H1 (cell line): Measurements from ENCODE around the gene GGT6. TPM values are rescaled to one million over a fixed set of nuclear protein-coding genes. Genes with fewer than 3 reads are reported as not detected.

Experiments
- CTCF ChIA-PET: fragments of 300-600 bp; sonication (Branson Sonifier 250); formaldehyde crosslinking; loops from one replicate; lab custom pipeline; 2021; ENCODE audit not compliant: partially characterized antibody; lab: Charles Lee
- POLR2A ChIA-PET: fragments of 300-600 bp; sonication (Branson Sonifier 250); formaldehyde crosslinking; loops from one replicate; lab custom pipeline; 2021; ENCODE audit warnings: inconsistent platforms; ENCODE audit not compliant: partially characterized antibody; lab: Charles Lee
- DNase-seq, 2 experiments: peaks; one replicate each; pipeline versions ENCODE4 v3.0.0 to v3.0.0-alpha.2; 2010 to 2022; ENCODE audit warnings: low spot score in 2 of 2, low read depth in 1 of 2, mixed read lengths in 1 of 2
- FAIRE-seq: peaks from 2 replicates; lab custom pipeline; 2011; peaks lifted over from hg19 to GRCh38; lab: Jason Lieb, UNC
- H2AFZ ChIP-seq: 2 replicates; pipeline ENCODE4 v1.8.1; 2012; ENCODE audit warnings: low read length, inconsistent platforms
- H2AK5ac ChIP-seq: 2 replicates; pipeline ENCODE4 v1.6.1; 2013; ENCODE audit warnings: low read depth, low read length
- H2BK120ac ChIP-seq: replicated peaks from 2 replicates; pipeline ENCODE3; 2013; ENCODE audit warnings: low read depth, low read length, inconsistent platforms
- H2BK12ac ChIP-seq: 2 replicates; pipeline ENCODE4 v1.6.1; 2013; ENCODE audit warnings: low read depth, low read length
- H2BK15ac ChIP-seq: 2 replicates; pipeline ENCODE4 v1.6.1; 2013; ENCODE audit warnings: low read length
- H2BK20ac ChIP-seq: 2 replicates; pipeline ENCODE4 v1.6.1; 2013; ENCODE audit warnings: low read length
- H2BK5ac ChIP-seq: 2 replicates; pipeline ENCODE4 v1.6.1; 2013; ENCODE audit warnings: low read depth, low read length
- H3K14ac ChIP-seq: 2 replicates; pipeline ENCODE4 v1.6.1; 2013; ENCODE audit warnings: inconsistent platforms; ENCODE audit not compliant: insufficient read length
- H3K18ac ChIP-seq: 2 replicates; pipeline ENCODE4 v1.6.1; 2013; ENCODE audit warnings: low read length; ENCODE audit errors: extremely low read depth
- H3K23ac ChIP-seq: 2 replicates; pipeline ENCODE4 v1.6.1; 2013; ENCODE audit warnings: inconsistent platforms; ENCODE audit not compliant: insufficient read length
- H3K23me2 ChIP-seq: 2 replicates; pipeline ENCODE4 v1.6.1; 2013; ENCODE audit warnings: low read depth, low read length
- H3K27ac ChIP-seq: 2 replicates; pipeline ENCODE4 v1.6.1; 2011; ENCODE audit warnings: low read depth, low read length, inconsistent platforms
- H3K27me3 ChIP-seq, 4 experiments: replicated peaks in 1 of 4; 1 replicate in 1 of 4; 2 replicates in 3 of 4; pipeline versions ENCODE4 v1.6.1 to v1.8.1; 2011 to 2013; ENCODE audit warnings: low read length in 3 of 4, mild to moderate bottlenecking in 3 of 4, inconsistent platforms in 2 of 4, mixed read lengths in 2 of 4, moderate library complexity in 1 of 4; ENCODE audit not compliant: control insufficient read depth in 3 of 4, insufficient read depth in 3 of 4; ENCODE audit errors: extremely low read depth in 1 of 4
- H3K36me3 ChIP-seq, 4 experiments: 2 replicates each; pipeline versions ENCODE4 v1.6.1 to v1.8.1; 2011 to 2013; ENCODE audit warnings: mild to moderate bottlenecking in 4 of 4, low read length in 3 of 4, moderate library complexity in 2 of 4, control low read depth in 1 of 4, inconsistent platforms in 1 of 4; ENCODE audit not compliant: insufficient read depth in 4 of 4, control insufficient read depth in 2 of 4
- H3K4ac ChIP-seq: replicated peaks from 2 replicates; pipeline ENCODE3; 2013; ENCODE audit warnings: low read length, low read depth, mixed read lengths, inconsistent platforms; ENCODE audit not compliant: insufficient read length
- H3K4me1 ChIP-seq, 4 experiments: replicated peaks in 1 of 4; 1 replicate in 1 of 4; 2 replicates in 3 of 4; pipeline versions ENCODE4 v1.6.1 to v1.8.1; 2011 to 2013; ENCODE audit warnings: low read length in 3 of 4, inconsistent platforms in 2 of 4, mixed read lengths in 1 of 4; ENCODE audit not compliant: insufficient read depth in 4 of 4, control insufficient read depth in 3 of 4
- H3K4me2 ChIP-seq, 2 experiments: 2 replicates each; pipeline versions ENCODE4 v1.6.1 to v1.8.1; 2011 to 2013; ENCODE audit warnings: low read depth in 2 of 2, low read length in 2 of 2, control low read depth in 1 of 2, inconsistent platforms in 1 of 2, mild to moderate bottlenecking in 1 of 2; ENCODE audit not compliant: insufficient read depth in 1 of 2
- H3K4me3 ChIP-seq, 4 experiments: fragments of 200-600, 300-600 bp in 1 of 4; sonication (generic), shearing (Covaris generic), sonication (Bioruptor Twin) in 1 of 4; 2 replicates each; pipeline versions ENCODE4 v1.5.1 to v1.8.1; 2011 to 2016; ENCODE audit warnings: low read length in 4 of 4, low read depth in 3 of 4, control low read depth in 2 of 4, inconsistent platforms in 2 of 4, mild to moderate bottlenecking in 2 of 4, mixed read lengths in 1 of 4, moderate library complexity in 1 of 4; ENCODE audit not compliant: insufficient read depth in 2 of 4; ENCODE audit errors: extremely low read depth in 1 of 4
- H3K56ac ChIP-seq: replicated peaks from 2 replicates; pipeline ENCODE3; 2013; ENCODE audit warnings: low read depth, mild to moderate bottlenecking, mixed read lengths, low read length, inconsistent platforms; ENCODE audit not compliant: insufficient read length
- H3K79me1 ChIP-seq: 2 replicates; pipeline ENCODE4 v1.6.1; 2013; ENCODE audit warnings: low read depth, low read length, control low read depth
- H3K79me2 ChIP-seq, 2 experiments: 2 replicates each; pipeline versions ENCODE4 v1.6.1 to v1.8.1; 2012 to 2013; ENCODE audit warnings: low read length in 2 of 2, mild to moderate bottlenecking in 2 of 2, inconsistent platforms in 1 of 2; ENCODE audit not compliant: insufficient read depth in 2 of 2, control insufficient read depth in 1 of 2
- H3K9ac ChIP-seq, 4 experiments: replicated peaks in 1 of 4; 1 replicate in 1 of 4; 2 replicates in 3 of 4; pipeline versions ENCODE4 v1.6.1 to v1.8.1; 2011 to 2013; ENCODE audit warnings: low read depth in 3 of 4, low read length in 3 of 4, control low read depth in 2 of 4, mild to moderate bottlenecking in 2 of 4, moderate library complexity in 2 of 4, inconsistent platforms in 1 of 4; ENCODE audit errors: extremely low read depth in 1 of 4
- H3K9me3 ChIP-seq, 2 experiments: 2 replicates each; pipeline versions ENCODE4 v1.6.1 to v1.8.1; 2012 to 2013; ENCODE audit warnings: mild to moderate bottlenecking in 2 of 2, moderate library complexity in 2 of 2, control low read depth in 1 of 2, inconsistent platforms in 1 of 2, low read depth in 1 of 2, low read length in 1 of 2, mixed read lengths in 1 of 2; ENCODE audit not compliant: insufficient read depth in 2 of 2
- H4K20me1 ChIP-seq, 2 experiments: replicated peaks in 1 of 2; 2 replicates each; pipeline versions ENCODE3 to v1.8.1; 2011 to 2013; ENCODE audit warnings: inconsistent platforms in 2 of 2, low read length in 2 of 2, mild to moderate bottlenecking in 1 of 2; ENCODE audit not compliant: insufficient read depth in 2 of 2, control insufficient read depth in 1 of 2
- H4K5ac ChIP-seq: 2 replicates; pipeline ENCODE4 v1.6.1; 2013; ENCODE audit warnings: low read length, low read depth, mixed read lengths, inconsistent platforms; ENCODE audit not compliant: insufficient read length
- H4K8ac ChIP-seq: 2 replicates; pipeline ENCODE4 v1.8.0; 2013; ENCODE audit warnings: mild to moderate bottlenecking, moderate library complexity, low read length, inconsistent platforms; ENCODE audit not compliant: insufficient read depth; ENCODE audit errors: extremely low read depth
- H4K91ac ChIP-seq: replicated peaks from 2 replicates; pipeline ENCODE3; 2013; ENCODE audit warnings: low read length, mixed read lengths, inconsistent platforms; ENCODE audit not compliant: insufficient read length
- BCL11A ChIP-seq, 2 experiments: IDR thresholded peaks; one replicate each; pipeline ENCODE4 v1.6.1; 2011; ENCODE audit warnings: low read depth in 2 of 2, low read length in 2 of 2, mild to moderate bottlenecking in 2 of 2
- HDAC2 ChIP-seq, 2 experiments: fragments of 300-600 bp in 1 of 2; sonication (generic) in 1 of 2; IDR thresholded peaks; 2 replicates each; pipeline ENCODE4 v1.6.1; 2011 to 2012; ENCODE audit warnings: low read depth in 2 of 2, low read length in 2 of 2, mild to moderate bottlenecking in 2 of 2, moderate library complexity in 2 of 2, borderline replicate concordance in 1 of 2, inconsistent platforms in 1 of 2
- KDM5A ChIP-seq: fragments of 200-600 bp; IDR thresholded peaks from 2 replicates; pipeline ENCODE4 v1.7.1; 2012; ENCODE audit warnings: mild to moderate bottlenecking, low read length, inconsistent platforms, mixed read lengths
- NANOG ChIP-seq: IDR thresholded peaks from 2 replicates; pipeline ENCODE4 v1.6.1; 2011; ENCODE audit warnings: low read length, low read depth, mild to moderate bottlenecking, inconsistent platforms; ENCODE audit not compliant: insufficient read depth, poor library complexity, severe bottlenecking
- RAD21 ChIP-seq, 2 experiments: IDR thresholded peaks in 1 of 2; conservative IDR thresholded peaks in 1 of 2; 2 replicates each; pipeline ENCODE4 v1.6.1; 2011; ENCODE audit warnings: low read depth in 2 of 2, low read length in 2 of 2, improper control_type of control experiment in 1 of 2, inconsistent platforms in 1 of 2, mild to moderate bottlenecking in 1 of 2, moderate library complexity in 1 of 2
- TAF1 ChIP-seq: IDR thresholded peaks from 2 replicates; pipeline ENCODE4 v1.6.1; 2011; ENCODE audit warnings: mild to moderate bottlenecking, low read depth, low read length
- USF2 ChIP-seq: IDR thresholded peaks from 2 replicates; pipeline ENCODE4 v1.6.1; 2011; ENCODE audit warnings: low read length, improper control_type of control experiment
- WGBS, 2 experiments: shearing (Covaris generic) in 1 of 2; methylation state at CpG; one replicate each; pipeline versions ENCODE4 v1.1.6 to v1.1.7; 2013 to 2015; ENCODE audit warnings: low lambda C conversion rate in 2 of 2, mixed read lengths in 2 of 2, inconsistent platforms in 1 of 2, low coverage in 1 of 2, missing lambda C conversion rate in 1 of 2; ENCODE audit not compliant: insufficient replicate concordance in 2 of 2, insufficient coverage in 1 of 2, insufficient read length in 1 of 2; ENCODE audit errors: extremely low coverage in 1 of 2, missing lambda C conversion rate in 1 of 2; 5-methylcytosine and 5-hydroxymethylcytosine counted together
- polyA plus RNA-seq, 7 experiments: library from polyadenylated mRNA; depleted of rRNA in 3 of 7; stranded (reverse) in 5 of 7; unstranded in 2 of 7; fragments of >200 nt in 5 of 7; fragments of 200-250 nt in 2 of 7; gene quantifications; 1 replicate in 5 of 7; 2 replicates in 1 of 7; 4 replicates in 1 of 7; pipeline versions ENCODE4 v1.2.1 to v1.2.3, GENCODE V29; 2011 to 2013; ENCODE audit warnings: missing spikeins in 2 of 7, mixed read lengths in 2 of 7
- total RNA-seq: library from RNA; stranded (reverse); fragmentation: NEBNext Ultra II Directional; extraction: Animal tissue kit (Norgen Biotek cat#: 25700); gene quantifications from 2 replicates; pipeline ENCODE4 v1.2.1, GENCODE V29; 2021

GGT6 gene
- total and polyA plus RNA-seq, 2 of the 8 experiments (the other 6 are each of a cell fraction or from before 2014, with no cell fraction given): 0.18 TPM; not detected in 1

DNA sequence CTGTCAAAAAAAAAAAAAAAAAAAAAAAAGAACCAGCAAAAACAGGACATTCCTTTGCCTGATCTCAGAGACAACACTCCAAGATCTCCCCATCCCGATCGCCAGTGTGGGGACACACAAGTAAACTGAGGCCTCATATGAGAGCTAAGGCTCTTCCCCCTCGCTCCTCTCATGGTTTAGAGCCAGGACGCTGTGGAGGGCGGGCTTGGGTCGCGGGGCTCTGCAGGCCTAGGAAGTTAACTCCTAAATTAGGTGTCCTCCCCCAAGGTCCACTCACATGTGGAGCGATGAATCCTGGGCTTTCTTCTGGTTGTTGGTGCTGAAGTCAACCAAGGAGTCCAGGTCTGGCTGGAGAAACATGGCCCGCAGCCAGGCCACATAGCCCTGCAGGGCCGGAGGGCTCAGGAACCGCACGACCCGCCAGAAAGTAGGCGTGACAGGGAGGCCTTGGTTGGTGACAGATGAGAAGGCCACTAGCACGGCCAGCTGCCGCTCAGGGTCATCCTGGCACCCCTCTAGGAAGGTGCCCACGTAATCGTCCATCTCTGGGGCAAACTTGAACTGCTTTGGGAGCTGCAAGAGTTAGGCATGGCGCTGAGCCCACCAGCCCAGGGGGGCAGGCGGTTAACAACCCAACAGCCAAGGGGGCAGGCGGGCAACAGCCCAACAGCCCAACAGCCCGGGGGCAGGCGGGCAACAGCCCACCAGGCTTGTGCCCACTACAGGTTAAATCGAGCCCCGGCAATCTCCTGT lies 10.4 kb downstream of the GGT6 start:
- ChIA-PET POLR2A (interaction anchor here (0.6 to 32.8 kb wide), 3 partner anchors 11 to 192 kb away, joined by 3 to 546 read pairs (median 4); partner anchors contain the start of gene GGT6), CTCF (interaction anchor here (0.6 to 3.2 kb wide), 10 partner anchors 8 to 306 kb away, joined by 3 to 15 read pairs (median 4); no protein-coding TSS in a partner anchor)
- no peak overlapping the region for H3K56ac ChIP-seq
- H2AFZ ChIP-seq: no peak overlapping the region
- peaks cover 9 to 16% of the 10 kb centered on the region in 2 experiments for H4K20me1 ChIP-seq
- H2AK5ac ChIP-seq: no peak overlapping the region
- no peak overlapping the region for H3K23ac ChIP-seq
- H3K14ac ChIP-seq: no peak overlapping the region
- no peak overlapping the region for H2BK20ac ChIP-seq
- H3K4ac ChIP-seq: no peak overlapping the region
- no peak overlapping the region for H4K5ac ChIP-seq
- H2BK120ac ChIP-seq: no peak overlapping the region
- peaks cover 13% of the 10 kb centered on the region for H3K79me1 ChIP-seq
- no peak overlapping the region for H3K18ac ChIP-seq
- H3K4me1 ChIP-seq: peaks cover 0 to 8% (median 5%) of the 10 kb centered on the region in 4 experiments; a peak in 4 of 7 replicates
- no peak overlapping the region for H3K27ac ChIP-seq
- DNase-seq (no peak), FAIRE-seq (no peak)
- no peak overlapping the region for H3K9ac ChIP-seq
- no peaks in the 10 kb centered on the region for H3K27me3 ChIP-seq
- H3K36me3 ChIP-seq: peaks cover 53 to 83% (median 68%) of the 10 kb centered on the region in 4 experiments
- no peak overlapping the region for H3K4me2 ChIP-seq
- WGBS, 2 experiments: 91% methylated on average over 24 of the region's 25 CpGs; no CpG with 5 or more reads in 1 of the 2 experiments
- H4K8ac ChIP-seq: peak overlapping the region; percentile 28; the same call in 1 of the 2 replicates
- H3K79me2 ChIP-seq: peaks cover 0 to 19% of the 10 kb centered on the region in 2 experiments; a peak in 3 of 4 replicates
- no peak overlapping the region for H2BK12ac ChIP-seq
- H4K91ac ChIP-seq: no peak overlapping the region
- no peak overlapping the region for H2BK5ac ChIP-seq
- H3K9me3 ChIP-seq: no peaks in the 10 kb centered on the region
- no peak overlapping the region for H2BK15ac ChIP-seq
- peaks cover 10% of the 10 kb centered on the region; the same call in 1 of the 2 replicates for H3K23me2 ChIP-seq
- no peak overlapping the region for H3K4me3 ChIP-seq
- TF ChIP-seq TAF1 (no peak), USF2 (no peak), KDM5A (no peak), BCL11A (IDR thresholded peaks at IDR 0.05; ENCODE audit: low read depth in 2 of 2, low read length in 2 of 2) (no peak), NANOG (no peak), RAD21 (IDR thresholded peaks at IDR 0.05 in 1 of 2, conservative IDR thresholded peaks at IDR 0.05 in 1 of 2; ENCODE audit: low read depth in 2 of 2, low read length in 2 of 2) (no peak), HDAC2 (IDR thresholded peaks at IDR 0.05; ENCODE audit: borderline replicate concordance in 1 of 2, low read depth in 2 of 2, low read length in 2 of 2) (no peak)
